Right ventricle myocardium inferior (tissue), 1 donor: ENCODE measurements around the gene TGFBR3L. TPM values are rescaled to one million over a fixed set of nuclear protein-coding genes. Genes with fewer than 3 reads are reported as not detected.

Experiments used
- ATAC-seq: fragments of 200-7000 bp; cut with Tn5 transposase; one replicate; pipeline ENCODE4 v1.9.1; 2020; ENCODE audit warnings: mild to moderate bottlenecking, moderate library complexity
- DNase-seq: peaks from one replicate; pipeline ENCODE4 v3.0.0; 2021; ENCODE audit errors: missing footprints
- intact Hi-C: fragments of 100-400 bp; cut with DNase I; formaldehyde crosslinking; loops from one replicate; pipeline ENCODE4 v1.11.0; 2022
- long read RNA-seq: library from polyadenylated mRNA; unstranded; transcript quantifications from one replicate; pipeline ENCODE4 v2.0.0, GENCODE V29; 2021
- total RNA-seq: library from RNA; stranded (reverse); fragmentation: NEBNext Ultra II Directional; extraction: Animal tissue kit (Norgen Biotek cat#: 25700); gene quantifications from one replicate; pipeline ENCODE4 v1.2.1, GENCODE V29; 2021
- donor health status: DM: no; HTN: yes; CAD: no; lungs with severe emphysema.

The TGFBR3L gene
- 7.2 TPM for total RNA-seq
- long read RNA-seq, partial matches to known transcripts = 4 of 7 reads
- long read RNA-seq, other reads (novel, unspliced or antisense) = 1 of 7 reads

- ATAC-seq (no peak), DNase-seq (no peak)
- intact Hi-C loops = no loop called here
These were observed at the start of gene TGFBR3L for GRCh38 chr19:7914598-7915045. Gene TGFBR3L, plus strand, starts transcription at chr19:7914830.

DNA sequence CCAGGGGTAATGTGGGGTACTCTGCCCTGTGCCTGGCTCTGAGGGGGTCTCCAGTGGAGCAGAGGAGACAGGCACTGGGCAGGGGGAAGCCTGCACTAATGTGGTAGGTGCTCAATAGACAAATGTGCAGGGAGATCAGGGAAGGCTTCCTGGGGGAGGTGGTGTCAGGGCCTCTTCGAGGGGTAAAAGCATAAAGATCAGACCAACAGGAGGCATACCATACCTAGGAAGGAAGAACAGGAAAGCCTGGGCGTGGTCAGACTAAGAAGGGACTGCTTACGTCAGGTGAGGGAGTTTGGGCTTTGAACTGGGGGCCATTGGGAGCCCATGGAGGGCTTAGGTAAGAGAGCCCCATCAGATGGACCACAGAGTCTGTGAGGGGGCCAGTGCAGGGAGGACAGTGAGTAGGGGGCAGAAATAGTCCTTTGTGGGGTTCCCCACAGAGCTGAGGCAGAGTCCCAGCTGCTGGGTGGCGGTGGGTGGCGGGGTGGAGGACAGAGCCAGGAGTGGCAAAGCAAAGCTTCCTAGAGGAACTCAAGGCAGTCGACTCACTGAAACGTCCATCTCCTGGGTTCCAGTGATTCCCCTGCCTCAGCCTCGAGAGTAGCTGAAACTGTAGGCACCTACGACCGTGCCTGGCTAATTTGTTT lies 49.2 kb upstream of the TGFBR3L start:
- DNase-seq (peak; percentile 5), ATAC-seq (no peak)
- intact Hi-C loops = no loop called here

- ATAC-seq (no peak), DNase-seq (peak; percentile 43)
- intact Hi-C loops = no loop called here
These were observed 48.1 kb upstream of the TGFBR3L start for GRCh38 chr19:7866399-7867091.

- DNase-seq (peak; percentile 5), ATAC-seq (no peak)
- intact Hi-C loops = no loop called here
These were observed 47.4 kb upstream of the TGFBR3L start for GRCh38 chr19:7867092-7867844.

DNA sequence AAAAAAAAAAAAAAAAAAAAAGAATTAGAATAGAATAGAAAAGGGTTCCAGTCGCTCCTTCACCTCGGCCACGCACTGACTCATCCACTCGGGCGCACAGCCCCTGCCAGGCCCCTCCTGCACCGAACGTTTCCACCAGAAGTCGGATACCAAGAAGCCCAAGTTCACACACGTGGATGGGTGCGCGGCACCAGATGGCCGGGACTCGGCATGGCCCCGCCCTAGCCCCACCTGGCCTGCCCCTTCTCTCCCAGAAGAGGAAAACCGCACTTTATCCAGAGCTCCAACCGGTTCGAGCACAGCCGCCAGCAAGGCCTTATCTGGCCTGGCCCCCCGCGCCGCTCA lies 46.3 kb upstream of the TGFBR3L start:
- intact Hi-C loops = no loop called here
- DNase-seq (peak; percentile 45), ATAC-seq (no peak)

GRCh38 chr19:7868671-7869452 lies 45.8 kb upstream of the TGFBR3L start:
- DNase-seq = peak; percentile 70
- intact Hi-C loops = no loop called here

GRCh38 chr19:7869453-7869909 lies 45.1 kb upstream of the TGFBR3L start:
- intact Hi-C loops = no loop called here
- peak; percentile 43 for ATAC-seq
- peak; percentile 77 for DNase-seq

More at GRCh38 chr19:7868671-7869452, 45.8 kb upstream of the TGFBR3L start:
- ATAC-seq = peak; percentile 61

GRCh38 chr19:7869910-7870511 lies 44.6 kb upstream of the TGFBR3L start:
- peak; percentile 65 for DNase-seq
- intact Hi-C loops = loop anchor here (2.0 kb wide), 1 partner anchor 33 kb away; the partner anchor contains the start of gene MAP2K7
- peak; percentile 6 for ATAC-seq

GRCh38 chr19:7870571-7871436 lies 43.8 kb upstream of the TGFBR3L start:
- DNase-seq = peak; percentile 1
- intact Hi-C loops = loop anchor here (2.0 kb wide), 1 partner anchor 32 kb away; the partner anchor contains the start of gene MAP2K7
- ATAC-seq = peak; percentile 6

DNA sequence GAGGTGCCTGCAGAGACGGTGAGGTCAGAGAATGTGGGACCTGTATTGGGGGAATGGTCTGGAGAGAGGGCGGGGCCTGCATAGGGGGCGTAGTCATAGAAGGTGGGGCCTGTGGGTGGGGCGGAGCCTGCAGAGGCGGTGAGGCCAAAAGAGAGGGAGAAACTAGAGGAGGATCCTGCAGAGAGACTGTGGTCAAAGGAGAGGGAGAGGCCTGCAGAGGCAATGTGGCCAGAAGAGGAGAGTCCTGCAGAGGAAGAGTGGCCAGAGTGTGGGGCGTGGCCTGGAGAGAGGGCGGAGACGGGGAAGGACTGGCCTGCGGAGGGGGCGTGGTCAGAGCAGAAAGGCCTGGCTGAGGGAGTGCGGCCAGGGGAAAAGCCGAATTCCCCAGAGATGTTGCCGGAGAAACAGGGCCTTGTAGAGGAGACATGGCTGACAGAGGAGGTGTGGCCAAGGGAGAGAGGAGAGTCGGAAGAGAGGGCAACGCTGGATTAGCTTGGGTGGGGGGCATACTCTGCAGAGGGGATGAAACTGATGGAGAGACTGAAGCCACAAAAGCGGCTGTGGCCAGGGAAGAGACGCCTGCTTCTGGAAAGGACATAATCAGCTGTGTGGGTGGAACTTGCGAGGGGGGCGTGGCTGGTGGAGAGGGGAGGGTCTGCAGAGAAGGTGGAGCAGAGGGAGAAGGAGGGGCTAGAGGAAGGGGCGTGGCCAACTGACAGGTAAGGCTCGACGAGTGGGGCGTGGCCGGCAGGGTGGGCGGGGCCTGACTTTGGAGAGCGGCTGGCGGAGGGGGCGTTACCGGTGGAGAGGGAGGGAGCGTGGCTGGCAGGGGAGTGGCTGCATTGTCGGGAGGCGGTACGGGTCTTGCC lies 43.0 kb upstream of the TGFBR3L start:
- intact Hi-C loops = loop anchor here (2.0 kb wide), 1 partner anchor 31 kb away; the partner anchor contains the start of gene MAP2K7
- peak; percentile 65 for ATAC-seq
- peak; percentile 91 for DNase-seq

GRCh38 chr19:7872306-7873204 lies 42.1 kb upstream of the TGFBR3L start:
- intact Hi-C loops = no loop called here
- DNase-seq = peak; percentile 53
- no peak for ATAC-seq

- intact Hi-C loops = no loop called here
These were observed 41.1 kb upstream of the TGFBR3L start for GRCh38 chr19:7873304-7874075.

GRCh38 chr19:7874076-7874896 lies 40.3 kb upstream of the TGFBR3L start, which contains the start of gene PRR36:
Gene PRR36, minus strand, starts transcription at chr19:7874390. Its CDS starts 701 bp downstream, at chr19:7873689.
- ATAC-seq (no peak), DNase-seq (peak; percentile 66)
- intact Hi-C loops = no loop called here

More at GRCh38 chr19:7873304-7874075, 41.1 kb upstream of the TGFBR3L start:
- ATAC-seq (no peak), DNase-seq (peak; percentile 8)

- intact Hi-C loops = no loop called here
- DNase-seq (peak; percentile 67), ATAC-seq (no peak)
These were observed 39.7 kb upstream of the TGFBR3L start for GRCh38 chr19:7874897-7875273.
